EH (cell line): Measurements from ENCODE around the gene IFI35.
"Not testable (repeated sequence)": the region's sequence is repeated elsewhere in the genome, so short reads cannot be mapped to it uniquely, and the experiment has no call there.

Experiments used
- DNase-seq: peaks from one replicate; pipeline ENCODE4 v3.0.0-alpha.2; 2015; ENCODE audit warnings: low read depth

IFI35 gene

GRCh38 chr17:43024407-43025289, 18.1 kb downstream of the IFI35 start, which contains the start of gene RND2:
TSS of gene RND2 (plus strand) at chr17:43025231. CDS start at chr17:43025348, 117 bp downstream.
- peak; percentile 98 for DNase-seq

DNA sequence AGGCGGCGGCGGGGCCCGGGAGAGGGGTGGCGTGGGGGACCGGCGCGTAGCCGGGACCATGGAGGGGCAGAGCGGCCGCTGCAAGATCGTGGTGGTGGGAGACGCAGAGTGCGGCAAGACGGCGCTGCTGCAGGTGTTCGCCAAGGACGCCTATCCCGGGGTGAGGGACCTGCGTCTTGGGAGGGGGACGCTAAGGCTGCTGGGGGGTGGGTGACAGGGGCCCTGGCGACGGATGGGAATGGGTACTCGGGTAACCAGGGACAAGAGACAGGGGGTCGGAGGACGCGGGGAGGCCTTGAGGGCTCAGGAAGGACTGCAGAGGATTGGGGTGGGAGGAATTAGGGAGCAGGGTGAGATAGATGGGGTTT, 18.7 kb downstream of the IFI35 start:
- no peak for DNase-seq

GRCh38 chr17:43025766-43026537, 19.4 kb downstream of the IFI35 start:
- DNase-seq = no peak

GRCh38 chr17:43026595-43026994, 20.0 kb downstream of the IFI35 start:
- no peak for DNase-seq

DNA sequence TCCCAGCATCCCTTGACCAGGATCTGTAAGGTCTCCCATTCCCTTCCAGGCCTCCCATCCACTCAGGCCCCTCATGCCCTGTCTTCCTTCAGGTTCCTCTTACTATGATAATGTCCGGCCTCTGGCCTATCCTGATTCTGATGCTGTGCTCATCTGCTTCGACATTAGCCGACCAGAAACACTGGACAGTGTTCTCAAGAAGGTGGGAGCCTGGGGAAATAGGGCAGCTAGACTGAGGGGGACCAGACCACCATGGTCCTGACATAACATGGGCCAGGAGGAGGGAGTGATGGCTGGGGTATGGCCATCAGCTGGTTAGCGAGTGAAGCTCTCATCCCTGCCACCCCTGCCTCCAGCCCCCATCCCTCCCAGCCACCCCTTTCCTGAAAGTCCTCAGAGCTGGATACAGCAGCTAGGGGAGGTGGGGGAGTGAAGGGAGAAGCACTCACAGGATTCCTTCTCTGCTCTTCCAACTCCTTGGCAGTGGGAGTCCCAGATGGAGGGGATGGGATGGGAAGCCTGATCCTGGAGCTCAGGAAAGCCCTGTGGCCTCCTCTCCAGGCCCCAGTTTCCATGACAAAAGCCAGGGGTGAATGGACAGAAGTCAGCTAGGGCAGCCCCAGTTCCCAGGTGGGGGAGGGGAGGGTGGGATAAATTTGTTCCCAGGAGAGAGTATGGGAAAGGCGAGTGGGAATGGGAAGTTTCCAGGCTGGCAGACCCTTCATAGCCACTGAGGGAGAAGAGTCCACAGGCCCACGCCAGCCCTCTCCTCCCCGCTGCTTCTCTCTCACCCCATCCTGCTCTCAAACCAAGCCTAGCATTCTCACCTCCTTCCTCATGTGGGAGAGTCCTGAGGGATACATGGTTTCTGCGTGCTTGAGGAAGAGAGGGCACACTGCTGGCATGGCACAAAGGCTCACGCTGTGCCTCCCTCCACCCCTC, 20.8 kb downstream of the IFI35 start:
- DNase-seq = no peak

- no peak for DNase-seq
Measured at GRCh38 chr17:43028221-43028861, 21.8 kb downstream of the IFI35 start.

- DNase-seq = no peak
Measured at GRCh38 chr17:43030137-43030767, 23.7 kb downstream of the IFI35 start.

DNA sequence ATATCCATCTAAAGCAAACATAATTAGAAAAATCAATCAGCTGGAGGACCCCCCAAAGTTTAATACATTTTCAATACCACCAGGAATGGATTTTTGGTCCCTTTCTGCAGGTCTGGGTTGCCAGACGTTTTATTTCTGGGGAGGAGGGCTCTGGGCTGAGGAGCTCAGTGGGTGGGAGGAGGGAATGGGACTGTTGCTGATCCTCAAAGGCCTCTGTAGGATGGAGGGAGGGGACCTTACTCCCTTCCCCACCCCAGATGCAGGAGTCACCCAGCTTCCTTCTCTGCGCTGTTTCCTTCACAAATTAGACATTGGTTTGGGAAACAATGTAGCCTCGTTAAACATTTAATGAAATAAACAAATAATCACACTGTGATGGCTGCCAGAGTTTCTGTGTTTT, 25.1 kb downstream of the IFI35 start:
- DNase-seq = no peak

- DNase-seq = no peak
Measured at GRCh38 chr17:43033948-43034881, 27.6 kb downstream of the IFI35 start.

DNA sequence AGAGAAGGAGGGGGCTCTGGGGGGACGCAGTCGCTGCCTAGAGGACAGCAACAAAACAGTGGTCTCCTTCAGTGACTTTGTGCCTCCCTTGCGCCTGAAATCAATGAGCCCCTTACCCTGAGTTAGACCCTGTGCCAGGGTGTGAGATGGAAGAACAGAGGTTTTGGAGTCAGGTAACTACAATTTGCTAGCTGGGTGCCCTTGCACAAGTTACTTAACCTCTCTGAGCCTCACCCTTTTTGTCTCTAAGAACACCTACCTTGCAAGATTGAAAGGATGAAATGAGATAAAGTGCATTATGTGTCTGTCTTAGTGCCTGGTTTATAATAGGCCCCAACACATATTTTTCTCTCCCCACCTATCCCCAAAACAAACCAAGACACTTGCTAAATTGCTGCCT, 28.3 kb downstream of the IFI35 start:
- DNase-seq = no peak

DNA sequence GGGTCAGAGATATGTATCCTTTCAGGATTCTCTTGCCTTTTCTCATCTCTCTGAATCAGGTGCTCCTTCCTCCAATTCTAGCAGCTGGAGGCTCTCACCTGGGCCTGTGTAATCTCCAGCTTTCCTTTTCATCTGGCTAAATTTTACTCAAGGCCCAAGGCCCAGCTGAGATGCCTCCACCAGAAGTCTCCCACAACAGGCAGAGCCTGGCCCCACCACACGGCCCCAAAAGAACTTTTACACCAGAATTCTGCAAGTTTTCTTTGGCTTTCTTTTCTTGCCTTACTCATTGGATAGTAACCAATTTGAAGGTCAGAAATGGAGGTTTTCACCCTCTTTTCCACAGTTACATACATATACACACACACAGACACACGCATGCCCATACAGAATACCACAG, 33.1 kb downstream of the IFI35 start:
- no peak for DNase-seq

DNA sequence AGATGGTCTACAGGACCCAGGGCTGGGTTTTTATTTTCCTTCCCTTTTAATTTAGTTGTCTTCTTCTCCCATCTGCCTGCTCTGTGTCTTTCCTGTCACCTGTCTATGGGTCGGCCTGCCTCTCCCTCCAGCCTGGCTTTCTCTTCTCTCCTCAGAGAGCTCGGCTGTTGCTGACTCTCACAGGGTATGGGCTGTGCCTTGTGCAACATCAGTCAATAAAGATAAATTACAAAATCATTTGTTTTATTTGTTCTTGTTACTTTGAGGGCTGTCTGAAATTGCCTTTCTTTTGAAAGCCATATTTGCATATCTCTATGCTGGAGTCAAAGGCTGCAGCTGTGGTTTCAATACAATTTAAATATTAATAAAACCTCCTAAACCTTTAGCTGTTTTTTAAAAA, 34.1 kb downstream of the IFI35 start:
- no peak for DNase-seq

DNA sequence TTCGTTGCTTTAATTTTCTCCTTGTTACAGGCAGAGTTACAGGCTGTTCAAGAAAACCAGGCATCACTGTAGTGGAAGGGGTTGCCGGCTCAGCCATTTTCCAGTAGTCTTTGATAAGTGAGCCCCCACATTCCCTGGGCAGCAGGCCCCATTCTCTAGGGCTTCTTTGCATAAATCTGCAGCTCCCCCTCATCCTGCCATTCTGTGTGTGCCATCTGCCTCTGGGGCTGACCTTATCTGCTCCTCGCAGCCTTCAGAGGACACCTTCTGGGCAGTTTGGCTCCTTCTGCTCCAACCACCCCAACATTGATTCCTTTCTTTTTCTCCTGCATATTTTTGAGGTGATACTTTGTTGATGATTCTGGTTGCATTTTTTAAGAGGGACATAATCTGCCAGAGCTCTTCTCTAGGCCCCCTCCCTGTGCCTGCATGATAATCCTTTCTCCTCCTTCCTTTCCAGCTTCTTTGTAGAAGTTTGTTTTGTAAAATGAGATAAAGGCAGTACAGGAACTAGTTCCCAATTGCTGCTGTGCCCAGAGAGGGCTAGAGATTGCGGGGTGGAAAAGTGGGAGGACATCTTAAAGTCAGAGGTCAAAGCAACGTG, 35.5 kb downstream of the IFI35 start:
- peak; percentile 18 for DNase-seq

- peak; percentile 36 for DNase-seq
Measured at GRCh38 chr17:43043307-43043706, 36.7 kb downstream of the IFI35 start.

DNA sequence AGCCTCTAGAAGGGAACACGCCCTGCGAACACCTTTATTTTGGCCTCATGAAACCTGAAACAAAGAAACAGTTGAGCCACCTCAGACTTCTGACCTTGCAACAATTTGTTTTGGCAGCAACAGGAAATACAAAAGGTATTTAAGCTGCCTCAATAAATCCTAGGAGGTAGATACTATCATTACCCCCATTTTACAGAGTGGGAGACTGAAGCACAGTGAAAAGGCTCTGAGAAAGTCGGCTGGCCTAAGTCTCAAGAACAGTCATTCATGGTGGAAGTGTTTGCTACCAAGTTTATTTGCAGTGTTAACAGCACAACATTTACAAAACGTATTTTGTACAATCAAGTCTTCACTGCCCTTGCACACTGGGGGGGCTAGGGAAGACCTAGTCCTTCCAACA, 37.4 kb downstream of the IFI35 start:
- DNase-seq = no peak

- no peak for DNase-seq
Measured at GRCh38 chr17:43051969-43052368, 45.4 kb downstream of the IFI35 start.

DNA sequence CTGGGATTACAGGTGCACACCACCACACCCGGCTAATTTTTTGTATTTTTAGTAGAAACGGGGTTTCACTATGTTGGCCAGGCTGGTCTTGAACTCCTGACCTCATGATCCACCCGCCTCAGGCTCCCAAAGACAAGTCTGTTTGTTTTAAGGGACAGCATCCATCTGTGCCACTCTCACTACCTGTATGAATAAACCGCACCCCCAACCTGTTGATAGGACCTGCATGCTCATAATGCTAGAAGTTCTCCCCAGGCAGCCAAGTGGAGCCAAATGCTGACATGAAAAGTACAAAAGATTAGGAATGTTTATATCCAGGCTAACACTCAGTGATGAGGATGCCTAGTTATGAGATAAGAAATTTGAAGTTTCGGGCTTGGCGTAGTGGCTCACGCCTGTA, 46.4 kb downstream of the IFI35 start:
- not testable (repeated sequence) for DNase-seq

DNA sequence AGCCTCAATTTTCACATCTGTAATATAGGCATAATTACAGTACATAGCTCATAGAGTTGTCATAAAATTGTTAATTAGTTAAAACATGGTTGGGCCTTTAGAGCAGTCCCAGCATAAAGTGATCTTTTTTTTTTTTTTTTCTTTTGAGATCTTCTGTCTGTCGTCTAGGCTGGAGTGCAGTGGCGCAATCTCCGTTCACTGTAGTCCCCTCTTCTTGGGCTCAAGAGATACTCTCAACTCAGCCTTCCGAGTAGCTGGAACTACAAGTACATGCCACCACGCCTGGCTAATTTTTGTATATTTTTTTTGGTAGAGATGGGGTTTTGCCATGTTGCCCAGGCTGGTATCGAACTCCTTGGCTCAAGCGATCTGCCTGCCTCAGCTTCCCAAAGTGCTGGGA, 49.5 kb downstream of the IFI35 start:
- DNase-seq = no peak

DNA sequence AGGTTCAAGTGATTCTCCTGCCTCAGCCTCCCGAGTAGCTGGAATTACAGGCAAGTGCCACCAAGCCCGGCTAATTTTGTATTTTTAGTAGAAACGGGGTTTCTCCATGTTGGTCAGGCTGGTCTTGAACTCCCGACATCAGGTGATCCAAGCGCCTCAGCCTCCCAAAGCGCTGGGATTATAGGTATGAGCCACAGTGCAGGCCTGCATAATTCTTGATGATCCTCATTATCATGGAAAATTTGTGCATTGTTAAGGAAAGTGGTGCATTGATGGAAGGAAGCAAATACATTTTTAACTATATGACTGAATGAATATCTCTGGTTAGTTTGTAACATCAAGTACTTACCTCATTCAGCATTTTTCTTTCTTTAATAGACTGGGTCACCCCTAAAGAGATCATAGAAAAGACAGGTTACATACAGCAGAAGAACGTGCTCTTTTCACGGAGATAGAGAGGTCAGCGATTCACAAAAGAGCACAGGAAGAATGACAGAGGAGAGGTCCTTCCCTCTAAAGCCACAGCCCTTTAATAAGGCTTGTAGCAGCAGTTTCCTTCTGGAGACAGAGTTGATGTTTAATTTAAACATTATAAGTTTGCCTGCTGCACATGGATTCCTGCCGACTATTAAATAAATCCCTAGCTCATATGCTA, 56.5 kb downstream of the IFI35 start:
- DNase-seq = no peak
